SU-DHL-6 (cell line): ENCODE data around the gene NRSN2.

Source experiments
- CTCF ChIP-seq: fragments of 200-600 bp; sonication (generic); IDR thresholded peaks from one replicate; pipeline ENCODE4 v1.5.1; 2017; ENCODE audit warnings: antibody characterized with exemption, mild to moderate bottlenecking, low read length, moderate library complexity; ENCODE audit not compliant: insufficient read depth, poor library complexity, severe bottlenecking
- EZH2phosphoT487 ChIP-seq: fragments of 200-600 bp; sonication (generic), shearing (Covaris generic); conservative IDR thresholded peaks from 2 replicates; pipeline ENCODE4 v1.6.1; 2018; ENCODE audit warnings: mild to moderate bottlenecking, antibody characterized with exemption, low read length, moderate library complexity, mixed read lengths

GRCh38 chr20:341682-342081, 5.2 kb upstream of the NRSN2 start:
- TF ChIP-seq EZH2phosphoT487, result no peak
- no peak for TF ChIP-seq CTCF
